Psoas muscle (tissue), 8 donors: ENCODE data around the gene TBATA. TPM values are rescaled to one million over a fixed set of nuclear protein-coding genes. Genes with fewer than 3 reads are reported as not detected.

ENCODE experiments used
- ATAC-seq, 4 donors: fragments of 200-7000 bp; cut with Tn5 transposase; one replicate each; pipeline ENCODE4 v1.9.1; 2020; ENCODE audit warnings: moderate library complexity in 3 of 4, mild to moderate bottlenecking in 2 of 4
- DNase-seq, 2 donors: peaks; one replicate each; pipeline ENCODE4 v3.0.0-alpha.2; 2020
- H3K27ac ChIP-seq: fragments of 200-600 bp; one replicate; pipeline ENCODE4 v1.8.0; 2022
- H3K27me3 ChIP-seq, 3 donors: fragments of 200-600 bp in 1 of 3; one replicate each; pipeline versions ENCODE4 v1.6.1 to v1.8.0; 2013 to 2022; ENCODE audit warnings: low read length in 2 of 3, mild to moderate bottlenecking in 2 of 3, moderate library complexity in 1 of 3; ENCODE audit not compliant: insufficient read depth in 3 of 3
- H3K36me3 ChIP-seq, 2 donors: fragments of 200-600 bp in 1 of 2; one replicate each; pipeline versions ENCODE4 v1.6.1 to v1.8.0; 2013 to 2022; ENCODE audit warnings: low read depth in 1 of 2, mild to moderate bottlenecking in 1 of 2, moderate library complexity in 1 of 2; ENCODE audit not compliant: insufficient read depth in 1 of 2
- H3K4me1 ChIP-seq: fragments of 200-600 bp; one replicate; pipeline ENCODE4 v1.8.0; 2022
- H3K4me3 ChIP-seq: fragments of 200-600 bp; one replicate; pipeline ENCODE4 v1.8.0; 2022; ENCODE audit warnings: mild to moderate bottlenecking
- H3K9me3 ChIP-seq: fragments of 200-600 bp; one replicate; pipeline ENCODE4 v1.8.0; 2022
- CTCF ChIP-seq: fragments of 200-600 bp; IDR thresholded peaks from one replicate; pipeline ENCODE4 v1.8.0; 2022; ENCODE audit warnings: antibody characterized with exemption
- WGBS, 3 donors: extraction: QIAGEN DNeasy Blood & Tissue Kit; methylation state at CpG; one replicate each; pipeline versions ENCODE4 v1.1.6 to v1.1.7; 2013; 5-methylcytosine and 5-hydroxymethylcytosine counted together
- intact Hi-C, 2 donors: fragments of 100-400 bp; cut with DNase I; formaldehyde crosslinking; loops; one replicate each; pipeline versions ENCODE4 v1.11.0 to v1.14.2; 2022
- polyA plus RNA-seq, 3 donors: library from polyadenylated mRNA; stranded (reverse); fragments of 200-250 nt; gene quantifications; one replicate each; pipeline ENCODE4 v1.2.3, GENCODE V29; 2013
- total RNA-seq, 4 donors: library from RNA; stranded (reverse); fragmentation: NEBNext Ultra II Directional in 2 of 4; extraction: Animal tissue kit (Norgen Biotek cat#: 25700) in 2 of 4; gene quantifications; one replicate each; pipeline versions ENCODE4 v1.2.1 to v1.2.4, GENCODE V29; 2021 to 2023
- donor health status: healthy with polysubstance abuse.
- donor health status: DM: no; HTN: no; CAD: no; lungs with moderate emphysema.
- donor health status: Bipolar disorder and iron deficiency.
- donor health status: healthy.
- donor health status: DM: yes; HTN: yes; CAD: no.
- donor health status: DM: no; HTN: no; CAD: no.
- donor health status: DM: no; HTN: no; CAD: no.
- donor health status: DM: yes; HTN: yes; CAD: no.

TBATA gene
- total and polyA plus RNA-seq, 7 donors, result not detected

- no peaks in the 10 kb centered on the region for H3K27me3 ChIP-seq
- peak; percentile 98 for TF ChIP-seq CTCF
- H3K36me3 ChIP-seq, result peaks cover 0 to 35% of the 10 kb centered on the region in 2 donors
- peak within 1 kb of the TSS; percentile 86 for H3K4me3 ChIP-seq
- ATAC-seq (peak; percentile 98 to 99 (median 98)), DNase-seq (peak; percentile 90 to 92)
- peaks cover 8% of the 10 kb centered on the region for H3K4me1 ChIP-seq
- WGBS, 3 donors, result 1 to 3% (median 2%) methylated on average over 36 to 57 of the region's 58 CpGs
- H3K27ac ChIP-seq, result peak within 1 kb of the TSS; percentile 88
- intact Hi-C loops, result loop anchor here (1.0 kb wide), 1 partner anchor 65 kb away; no protein-coding TSS in a partner anchor
- no peaks in the 10 kb centered on the region for H3K9me3 ChIP-seq
Measured at GRCh38 chr10:70815504-70816219, 30.5 kb upstream of the TBATA start, which contains the start of gene SGPL1. Gene SGPL1, plus strand, starts transcription at chr10:70815948. Its CDS starts 906 bp downstream, at chr10:70816854.

- DNase-seq (no peak), ATAC-seq (no peak)
- H3K27ac ChIP-seq, result no peak overlapping the region
- H3K4me3 ChIP-seq, result no peak overlapping the region
- 91 to 92% (median 92%) methylated on average over 4 of the region's 4 CpGs for whole genome bisulfite sequencing, 3 donors
- no peak for TF ChIP-seq CTCF
- intact Hi-C loops, result no loop called here
- H3K27me3 ChIP-seq, result no peaks in the 10 kb centered on the region
- no peaks in the 10 kb centered on the region for H3K9me3 ChIP-seq
- peaks cover 8% of the 10 kb centered on the region for H3K4me1 ChIP-seq
- peaks cover 0 to 21% of the 10 kb centered on the region in 2 donors for H3K36me3 ChIP-seq
Measured at GRCh38 chr10:70814126-70814525, 28.9 kb upstream of the TBATA start.

GRCh38 chr10:70812814-70813213 is 27.6 kb upstream of the TBATA start:
- ATAC-seq (no peak), DNase-seq (no peak)
- H3K27ac ChIP-seq, result no peak overlapping the region
- no peaks in the 10 kb centered on the region for H3K9me3 ChIP-seq
- H3K4me3 ChIP-seq, result no peak overlapping the region
- WGBS, 3 donors, result 96 to 98% (median 96%) methylated on average over 4 of the region's 4 CpGs
- peaks cover 8% of the 10 kb centered on the region for H3K4me1 ChIP-seq
- no peaks in the 10 kb centered on the region for H3K27me3 ChIP-seq
- intact Hi-C loops, result no loop called here
- no peak for TF ChIP-seq CTCF
- H3K36me3 ChIP-seq, result peaks cover 0 to 8% of the 10 kb centered on the region in 2 donors

GRCh38 chr10:70811881-70812280 is 26.7 kb upstream of the TBATA start:
- intact Hi-C loops, result no loop called here
- peaks cover 3% of the 10 kb centered on the region for H3K4me1 ChIP-seq
- no peak for TF ChIP-seq CTCF
- H3K9me3 ChIP-seq, result no peaks in the 10 kb centered on the region
- DNase-seq (no peak), ATAC-seq (no peak)
- H3K27ac ChIP-seq, result no peak overlapping the region
- WGBS, 3 donors, result 70 to 76% (median 75%) methylated on average over 3 of the region's 3 CpGs
- H3K4me3 ChIP-seq, result no peak overlapping the region
- no peaks in the 10 kb centered on the region for H3K36me3 ChIP-seq
- no peaks in the 10 kb centered on the region for H3K27me3 ChIP-seq
